Neuronal stem cell (in vitro differentiated cells): ENCODE measurements around the gene DAND5.
A peak's percentile ranks its signal among the peaks of the same experiment; 100 is the strongest.

Experiments
- DNase-seq: peaks from one replicate; pipeline ENCODE4 v3.0.0-alpha.2; 2013; ENCODE audit warnings: low spot score
- H2AFZ ChIP-seq: one replicate; pipeline ENCODE4 v1.6.1; 2013; ENCODE audit warnings: mild to moderate bottlenecking, low read length, inconsistent platforms
- H2AK5ac ChIP-seq: 2 replicates; pipeline ENCODE4 v1.6.1; 2013; ENCODE audit warnings: low read depth, mild to moderate bottlenecking, inconsistent platforms, low read length, moderate library complexity, mixed read lengths
- H2BK120ac ChIP-seq: 2 replicates; pipeline ENCODE4 v1.6.1; 2013; ENCODE audit warnings: low read depth, mild to moderate bottlenecking, inconsistent platforms, low read length, moderate library complexity, mixed read lengths
- H2BK12ac ChIP-seq: one replicate; pipeline ENCODE4 v1.6.1; 2013; ENCODE audit warnings: low read length, inconsistent platforms
- H2BK15ac ChIP-seq: 2 replicates; pipeline ENCODE4 v1.6.1; 2013; ENCODE audit warnings: mild to moderate bottlenecking, low read length, inconsistent platforms, mixed read lengths
- H2BK5ac ChIP-seq: one replicate; pipeline ENCODE4 v1.6.1; 2013; ENCODE audit warnings: inconsistent platforms, mild to moderate bottlenecking, low read length, moderate library complexity
- H3K14ac ChIP-seq: one replicate; pipeline ENCODE4 v1.6.1; 2013; ENCODE audit warnings: low read length, inconsistent platforms
- H3K18ac ChIP-seq: 2 replicates; pipeline ENCODE4 v1.6.1; 2013; ENCODE audit warnings: low read length, inconsistent platforms
- H3K23ac ChIP-seq: 2 replicates; pipeline ENCODE4 v1.6.1; 2013; ENCODE audit warnings: low read depth, mild to moderate bottlenecking, mixed read lengths, low read length, inconsistent platforms; ENCODE audit not compliant: poor library complexity
- H3K27ac ChIP-seq: replicated peaks from 3 replicates; pipeline ENCODE4 v1.5.1; 2013; ENCODE audit warnings: low read length, inconsistent platforms
- H3K27me3 ChIP-seq, 3 experiments: 2 replicates each; pipeline ENCODE4 v1.6.1; 2013; ENCODE audit warnings: low read length in 3 of 3, mild to moderate bottlenecking in 2 of 3, inconsistent platforms in 1 of 3, low read depth in 1 of 3, mixed read lengths in 1 of 3, moderate library complexity in 1 of 3; ENCODE audit not compliant: control insufficient read depth in 3 of 3, insufficient read depth in 3 of 3
- H3K36me3 ChIP-seq, 2 donors: replicated peaks in 1 of 2; 2 replicates each; pipeline ENCODE4 v1.6.1; 2013; ENCODE audit warnings: low read length in 2 of 2; ENCODE audit not compliant: control insufficient read depth in 2 of 2, insufficient read depth in 2 of 2
- H3K4ac ChIP-seq: 2 replicates; pipeline ENCODE4 v1.6.1; 2013; ENCODE audit warnings: inconsistent platforms, mild to moderate bottlenecking, low read length, moderate library complexity
- H3K4me1 ChIP-seq, 2 donors: 1 replicate in 1 of 2; 2 replicates in 1 of 2; pipeline ENCODE4 v1.6.1; 2013; ENCODE audit warnings: low read length in 2 of 2, low read depth in 1 of 2; ENCODE audit not compliant: control insufficient read depth in 2 of 2, insufficient read depth in 1 of 2
- H3K4me2 ChIP-seq: one replicate; pipeline ENCODE4 v1.6.1; 2013; ENCODE audit warnings: mild to moderate bottlenecking, low read length, inconsistent platforms; ENCODE audit not compliant: insufficient read depth, poor library complexity, severe bottlenecking
- H3K4me3 ChIP-seq, 2 donors: 2 replicates each; pipeline ENCODE4 v1.5.1; 2013; ENCODE audit warnings: low read length in 2 of 2, mild to moderate bottlenecking in 2 of 2, inconsistent platforms in 1 of 2, moderate library complexity in 1 of 2
- H3K79me1 ChIP-seq: one replicate; pipeline ENCODE4 v1.6.1; 2013; ENCODE audit warnings: low read depth, mild to moderate bottlenecking, inconsistent platforms, low read length, moderate library complexity
- H3K9ac ChIP-seq: one replicate; pipeline ENCODE4 v1.6.1; 2013; ENCODE audit warnings: mild to moderate bottlenecking, low read depth, low read length, inconsistent platforms; ENCODE audit not compliant: poor library complexity
- H3K9me3 ChIP-seq, 2 donors: replicated peaks in 1 of 2; 2 replicates each; pipeline versions ENCODE3 to v1.6.1; 2013; ENCODE audit warnings: low read length in 2 of 2, mild to moderate bottlenecking in 2 of 2, inconsistent platforms in 1 of 2, low read depth in 1 of 2, mixed read lengths in 1 of 2, moderate library complexity in 1 of 2; ENCODE audit not compliant: control insufficient read depth in 2 of 2, insufficient read depth in 1 of 2
- H4K8ac ChIP-seq: one replicate; pipeline ENCODE4 v1.6.1; 2013; ENCODE audit warnings: low read depth, mild to moderate bottlenecking, inconsistent platforms, low read length, moderate library complexity
- H4K91ac ChIP-seq: one replicate; pipeline ENCODE4 v1.6.1; 2013; ENCODE audit warnings: low read length, low read depth, mild to moderate bottlenecking, inconsistent platforms; ENCODE audit not compliant: poor library complexity
- WGBS, 2 donors: extraction: QIAGEN DNeasy Blood & Tissue Kit; methylation state at CpG; one replicate each; pipeline ENCODE4 v1.1.7; 2013; ENCODE audit warnings: missing lambda C conversion rate in 2 of 2, mixed read lengths in 1 of 2; ENCODE audit not compliant: insufficient read length in 2 of 2, insufficient replicate concordance in 1 of 2; ENCODE audit errors: extremely low coverage in 2 of 2; 5-methylcytosine and 5-hydroxymethylcytosine counted together

Gene DAND5

GRCh38 chr19:12930002-12930645 lies 39.3 kb upstream of the DAND5 start:
- H3K4ac ChIP-seq = no peak overlapping the region
- no peak overlapping the region for H3K4me3 ChIP-seq
- H3K9ac ChIP-seq = no peak overlapping the region
- no peaks in the 10 kb centered on the region for H3K9me3 ChIP-seq
- peak overlapping the region; percentile 65 for H3K23ac ChIP-seq
- H3K79me1 ChIP-seq = peaks cover 12% of the 10 kb centered on the region
- no peak overlapping the region for H2BK12ac ChIP-seq
- no peak overlapping the region for H2AFZ ChIP-seq
- H3K27ac ChIP-seq = no peak overlapping the region
- peaks cover 8 to 13% of the 10 kb centered on the region in 2 donors for H3K4me1 ChIP-seq
- DNase-seq = no peak
- no peak overlapping the region for H2BK120ac ChIP-seq
- no peak overlapping the region for H3K14ac ChIP-seq
- no CpG with 5 or more reads among the region's 19 CpGs for WGBS, 2 donors
- H4K91ac ChIP-seq = no peak overlapping the region
- H2AK5ac ChIP-seq = no peak overlapping the region
- H4K8ac ChIP-seq = no peak overlapping the region
- no peak overlapping the region for H2BK15ac ChIP-seq
- H3K27me3 ChIP-seq = no peaks in the 10 kb centered on the region
- peaks cover 35 to 58% of the 10 kb centered on the region in 2 donors for H3K36me3 ChIP-seq
- H3K18ac ChIP-seq = no peak overlapping the region
- H2BK5ac ChIP-seq = no peak overlapping the region
- no peak overlapping the region for H3K4me2 ChIP-seq

DNA sequence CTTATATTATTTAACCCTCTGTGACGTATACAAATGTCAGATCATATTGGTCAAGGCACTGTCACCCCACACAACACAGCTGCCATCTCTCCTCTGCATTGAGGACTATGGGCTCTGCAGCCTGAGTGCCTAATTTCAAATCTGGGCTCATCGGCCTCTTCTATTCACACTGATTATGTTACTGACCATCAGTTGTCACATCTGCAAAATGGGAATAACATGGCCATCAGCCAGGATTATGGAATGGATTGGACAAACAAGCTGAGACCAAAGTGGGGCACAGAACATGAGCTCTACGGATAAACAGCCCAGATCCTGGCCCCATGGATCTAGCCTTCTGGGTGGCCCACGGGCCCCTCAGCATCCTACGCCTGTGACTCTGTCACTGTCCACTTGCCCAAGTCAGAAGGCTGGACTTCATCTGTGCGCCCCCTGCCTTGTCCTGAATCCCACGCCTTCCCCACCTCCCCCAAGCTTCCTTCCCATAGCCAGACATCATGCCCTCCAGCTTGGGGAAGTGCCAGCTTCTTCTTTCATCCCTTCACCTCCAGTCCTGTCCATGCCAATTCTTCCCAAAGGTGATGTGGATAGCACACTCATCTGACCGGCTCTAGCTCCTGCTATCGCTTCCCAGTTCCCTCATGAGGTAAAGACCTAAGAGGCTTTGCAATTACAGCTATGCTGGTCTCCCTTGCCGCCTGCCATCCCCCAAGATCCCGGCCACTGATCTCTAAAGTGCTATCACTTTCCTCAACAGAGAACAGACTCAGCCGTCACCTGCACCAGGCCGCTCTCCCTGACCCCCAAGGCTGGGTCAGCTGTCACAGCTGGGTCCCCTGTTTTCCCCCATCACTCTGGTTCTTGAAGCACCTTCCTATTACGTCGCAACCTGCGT lies 36.7 kb upstream of the DAND5 start:
- Histone ChIP-seq H3K27ac (no peak overlapping the region), H4K8ac (no peak overlapping the region), H3K18ac (no peak overlapping the region), H3K27me3 (no peaks in the 10 kb centered on the region), H3K4ac (peak overlapping the region; percentile 28), H3K9ac (peak overlapping the region; percentile 99), H2BK12ac (no peak overlapping the region), H3K4me1 (peaks cover 11 to 18% of the 10 kb centered on the region in 2 donors), H3K4me3 (peak overlapping the region; percentile 88 to 90), H2BK5ac (no peak overlapping the region), H2BK120ac (no peak overlapping the region), H3K4me2 (peak overlapping the region; percentile 79), H2BK15ac (no peak overlapping the region), H3K9me3 (no peaks in the 10 kb centered on the region), H4K91ac (no peak overlapping the region), H3K79me1 (peaks cover 12% of the 10 kb centered on the region), H3K14ac (no peak overlapping the region), H3K36me3 (peaks cover 25 to 35% of the 10 kb centered on the region in 2 donors), H2AK5ac (no peak overlapping the region), H2AFZ (peak overlapping the region; percentile 88), H3K23ac (no peak overlapping the region)
- DNase-seq = no peak
- no CpG with 5 or more reads among the region's 16 CpGs for WGBS, 2 donors

DNA sequence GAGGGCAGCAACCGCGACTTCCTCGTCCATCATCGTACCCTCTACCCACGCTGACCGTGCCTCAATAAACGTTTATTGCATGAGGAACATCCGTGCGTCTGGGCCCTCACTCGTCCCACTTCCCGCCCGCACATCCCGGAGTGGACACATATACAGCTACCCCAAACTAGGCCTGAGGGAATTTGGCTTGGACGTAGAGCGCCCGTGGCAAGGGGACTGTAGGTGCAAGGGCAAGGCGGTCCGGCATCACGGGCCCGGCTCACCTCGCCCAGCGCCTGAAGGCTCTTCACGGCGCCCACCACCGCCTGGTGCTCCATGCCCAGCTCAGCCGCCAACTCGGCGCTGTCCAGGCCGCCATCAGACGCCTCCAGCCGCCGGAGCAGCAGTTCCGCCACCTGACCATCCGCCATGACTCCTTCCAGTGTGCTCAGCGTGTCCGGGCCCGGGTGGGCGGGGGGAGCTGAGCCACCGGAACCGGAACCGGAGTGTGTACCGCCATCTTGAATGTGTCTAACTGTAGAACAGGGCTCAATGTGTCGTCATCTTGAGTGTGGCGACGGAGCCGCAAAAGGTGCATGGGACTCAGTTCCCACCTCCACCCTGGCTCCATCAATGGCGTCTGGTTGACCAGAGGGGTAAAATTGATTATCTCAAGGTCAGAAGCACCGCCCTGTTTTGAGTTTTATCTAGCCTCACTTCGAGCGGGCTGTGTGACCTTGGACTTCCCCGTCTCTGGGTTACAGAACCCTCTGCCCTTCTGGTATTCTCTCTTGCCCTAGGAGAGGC lies 35.9 kb upstream of the DAND5 start, which contains the start of gene FARSA:
TSS of gene FARSA (minus strand) at position 425 of the 786 bp plus-strand sequence. CDS start at position 410, 15 bp downstream.
- no CpG with 5 or more reads among the region's 51 CpGs for WGBS, 2 donors

More for the DNA sequence above, 35.9 kb upstream of the DAND5 start, which contains the start of gene FARSA:
- DNase-seq = peak; percentile 80
- Histone ChIP-seq H2BK5ac (no peak within 1 kb of the TSS), H2AFZ (peak within 1 kb of the TSS; percentile 88), H2BK12ac (no peak within 1 kb of the TSS), H3K27ac (no peak within 1 kb of the TSS), H3K4me2 (peak within 1 kb of the TSS; percentile 79), H3K36me3 (peaks cover 20 to 29% of the 10 kb centered on the region in 2 donors), H3K4me3 (peak within 1 kb of the TSS; percentile 88 to 90), H3K79me1 (peaks cover 12% of the 10 kb centered on the region), H3K4ac (peak within 1 kb of the TSS; percentile 28), H3K23ac (no peak within 1 kb of the TSS), H4K91ac (no peak within 1 kb of the TSS), H3K27me3 (no peaks in the 10 kb centered on the region), H3K4me1 (peaks cover 14 to 21% of the 10 kb centered on the region in 2 donors), H2BK120ac (no peak within 1 kb of the TSS), H3K14ac (no peak within 1 kb of the TSS), H2BK15ac (peak within 1 kb of the TSS; percentile 88), H3K9ac (peak within 1 kb of the TSS; percentile 99), H2AK5ac (no peak within 1 kb of the TSS), H3K18ac (peak within 1 kb of the TSS; percentile 92), H3K9me3 (no peaks in the 10 kb centered on the region), H4K8ac (peak within 1 kb of the TSS; percentile 58)
